HepG2 (cell line): ENCODE data around the gene GRM8.

Experiments used
- ZNF75D ChIP-seq: sonication (generic); formaldehyde crosslinking; IDR thresholded peaks from 2 replicates; pipeline ENCODE4 v1.8.1; 2023; ENCODE audit warnings: missing genetic modification reagents, mild to moderate bottlenecking, borderline replicate concordance
- TF ChIP-seq, protein P1 (sequence below): sonication (generic); formaldehyde crosslinking; conservative IDR thresholded peaks from 2 replicates; pipeline ENCODE4 v1.4.0; 2020; ENCODE audit warnings: missing genetic modification reagents
- TF ChIP-seq, protein P2 (sequence below): IDR thresholded peaks from 2 replicates; pipeline ENCODE4 v1.6.1; 2012; ENCODE audit warnings: inconsistent platforms

DNA sequence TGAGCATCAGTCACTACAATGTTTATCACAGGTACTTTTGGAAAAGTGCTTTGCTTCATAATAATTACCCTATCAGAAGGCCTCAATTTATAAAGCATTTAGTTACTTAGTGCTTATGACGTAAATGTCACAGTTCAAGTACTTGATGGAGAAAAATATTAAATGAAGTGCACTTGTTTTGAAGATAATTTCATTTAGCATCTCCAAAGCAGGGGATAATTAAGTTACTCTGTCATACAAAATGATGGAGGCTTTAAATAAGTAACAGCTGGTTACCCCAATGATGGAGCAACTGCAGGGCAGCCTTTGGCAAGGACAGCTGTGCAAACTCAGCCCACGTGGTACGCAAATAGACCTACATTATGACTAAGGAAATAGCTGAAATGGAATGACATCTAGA, 768.8 kb downstream of the GRM8 start:
- TF ChIP-seq, protein P1, sequence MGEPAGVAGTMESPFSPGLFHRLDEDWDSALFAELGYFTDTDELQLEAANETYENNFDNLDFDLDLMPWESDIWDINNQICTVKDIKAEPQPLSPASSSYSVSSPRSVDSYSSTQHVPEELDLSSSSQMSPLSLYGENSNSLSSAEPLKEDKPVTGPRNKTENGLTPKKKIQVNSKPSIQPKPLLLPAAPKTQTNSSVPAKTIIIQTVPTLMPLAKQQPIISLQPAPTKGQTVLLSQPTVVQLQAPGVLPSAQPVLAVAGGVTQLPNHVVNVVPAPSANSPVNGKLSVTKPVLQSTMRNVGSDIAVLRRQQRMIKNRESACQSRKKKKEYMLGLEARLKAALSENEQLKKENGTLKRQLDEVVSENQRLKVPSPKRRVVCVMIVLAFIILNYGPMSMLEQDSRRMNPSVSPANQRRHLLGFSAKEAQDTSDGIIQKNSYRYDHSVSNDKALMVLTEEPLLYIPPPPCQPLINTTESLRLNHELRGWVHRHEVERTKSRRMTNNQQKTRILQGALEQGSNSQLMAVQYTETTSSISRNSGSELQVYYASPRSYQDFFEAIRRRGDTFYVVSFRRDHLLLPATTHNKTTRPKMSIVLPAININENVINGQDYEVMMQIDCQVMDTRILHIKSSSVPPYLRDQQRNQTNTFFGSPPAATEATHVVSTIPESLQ (CRISPR knock-in tag) = no peak
- TF ChIP-seq ZNF75D (CRISPR knock-in tag) = no peak
- TF ChIP-seq, protein P2, sequence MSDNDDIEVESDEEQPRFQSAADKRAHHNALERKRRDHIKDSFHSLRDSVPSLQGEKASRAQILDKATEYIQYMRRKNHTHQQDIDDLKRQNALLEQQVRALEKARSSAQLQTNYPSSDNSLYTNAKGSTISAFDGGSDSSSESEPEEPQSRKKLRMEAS = no peak
